HG03159 (cell line): Measurements from ENCODE around the gene TARP.
"Not testable (repeated sequence)": the region's sequence is repeated elsewhere in the genome, so short reads cannot be mapped to it uniquely, and the experiment has no call there.

Experiments
- ATAC-seq: cut with Tn5 transposase; IDR thresholded peaks from one replicate; pipeline ENCODE4 v1.9.1; 2021; ENCODE audit warnings: mild to moderate bottlenecking, moderate library complexity; ENCODE audit not compliant: unreplicated experiment

Gene TARP

DNA sequence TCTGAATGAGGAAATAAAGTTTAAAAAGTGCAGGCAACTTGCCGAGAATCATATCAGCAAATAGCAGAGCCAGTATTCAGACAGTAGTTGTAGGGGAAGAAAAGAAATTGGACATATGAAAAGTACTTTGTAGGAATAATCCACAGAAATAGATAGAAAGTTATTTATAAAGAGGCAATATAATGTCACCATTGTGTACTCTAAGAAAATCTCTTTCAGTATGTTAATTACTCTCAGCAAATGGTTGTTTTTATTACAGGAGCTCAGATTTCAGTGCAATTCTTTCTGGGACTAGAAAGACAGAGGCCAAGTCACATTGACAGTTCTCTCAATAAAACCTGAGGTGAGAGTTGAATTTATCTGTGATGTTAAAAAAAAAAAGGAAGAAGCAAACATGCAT is 10.2 kb downstream of the TARP start:
- ATAC-seq = not testable (repeated sequence)

GRCh38 chr7:38262545-38262944 is 10.9 kb downstream of the TARP start:
- ATAC-seq = no peak

- ATAC-seq = not testable (repeated sequence)
These were observed 11.4 kb downstream of the TARP start for GRCh38 chr7:38262026-38262425.

DNA sequence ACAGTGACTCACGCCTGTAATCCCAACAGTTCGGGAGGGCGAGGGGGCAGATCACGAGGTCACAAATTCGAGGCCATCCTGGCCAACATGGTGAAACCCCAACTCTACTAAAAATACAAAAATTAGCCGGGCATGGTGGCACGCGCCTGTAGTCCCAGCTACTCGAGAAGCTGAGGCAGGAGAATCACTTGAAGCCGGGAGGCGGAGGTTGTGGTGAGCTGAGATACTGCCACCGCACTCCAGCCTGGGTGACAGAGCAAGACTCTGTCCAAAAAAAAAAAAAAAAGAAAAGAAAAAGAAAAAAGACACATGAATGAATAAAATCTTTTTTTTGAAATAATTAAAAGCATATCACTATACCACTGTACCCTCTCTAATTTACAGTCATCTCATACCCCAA is 11.8 kb downstream of the TARP start:
- ATAC-seq = not testable (repeated sequence)

DNA sequence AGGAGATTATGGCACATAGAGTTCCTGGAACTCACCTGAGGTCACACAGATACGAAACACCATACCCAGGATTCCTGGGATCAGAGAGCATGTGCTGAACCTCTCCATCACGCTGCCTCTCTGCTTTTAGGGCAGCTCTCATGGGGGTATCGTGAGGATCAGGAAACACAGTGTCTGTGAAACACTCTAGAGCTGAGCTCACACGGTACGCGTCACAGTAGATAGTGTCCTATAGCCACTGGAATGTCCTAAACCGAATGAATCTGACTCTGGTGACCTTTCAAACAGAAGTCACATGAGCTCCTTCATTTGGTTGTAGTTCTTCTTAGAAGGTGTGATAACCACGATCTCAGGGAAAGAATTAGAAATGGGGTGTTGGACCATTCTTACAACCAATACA is 14.3 kb downstream of the TARP start:
- not testable (repeated sequence) for ATAC-seq

DNA sequence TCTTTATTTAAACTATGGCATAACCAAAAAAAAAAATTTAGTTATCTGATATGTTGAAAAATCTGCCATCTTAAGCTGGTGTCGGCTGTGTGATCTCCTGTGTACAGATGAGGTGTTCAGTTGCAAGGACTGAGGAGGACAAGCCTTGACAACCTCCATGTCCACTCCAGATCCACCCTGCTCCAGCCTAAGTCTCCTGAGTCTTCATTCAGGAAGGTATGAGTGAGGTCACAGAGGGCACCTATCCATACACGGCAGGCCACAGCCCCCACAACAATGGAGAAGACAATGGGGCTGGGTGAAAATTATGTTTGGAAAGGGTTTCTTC is 16.1 kb downstream of the TARP start:
- no peak for ATAC-seq

- ATAC-seq = peak; percentile 87
These were observed 23.6 kb downstream of the TARP start for GRCh38 chr7:38249849-38250248.

DNA sequence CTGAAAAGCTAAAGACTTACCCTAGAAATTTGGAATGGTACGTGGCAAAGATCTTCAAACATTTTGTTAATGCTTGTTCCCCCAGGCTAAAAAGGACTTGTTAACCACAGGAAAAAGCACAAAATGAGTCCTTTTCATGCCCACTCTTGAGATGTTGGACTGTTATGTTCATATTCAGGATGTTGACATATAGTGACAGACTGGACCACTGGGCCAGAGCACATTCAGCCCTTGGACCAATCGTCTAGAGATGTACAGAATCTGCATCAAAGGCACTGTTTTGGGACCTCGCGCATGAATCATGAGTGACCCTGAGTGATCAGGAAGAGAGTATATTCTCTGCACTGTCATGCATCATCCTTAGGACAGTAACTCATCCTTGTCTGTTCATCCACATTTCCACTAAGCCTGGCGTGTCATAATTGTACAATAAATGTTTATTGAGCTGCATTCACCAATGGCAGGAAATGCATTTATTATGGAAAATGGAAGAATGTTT is 25.3 kb downstream of the TARP start:
- no peak for ATAC-seq

GRCh38 chr7:38245409-38245977 is 27.9 kb downstream of the TARP start:
- ATAC-seq = no peak

- ATAC-seq = no peak
These were observed 28.9 kb downstream of the TARP start for GRCh38 chr7:38244516-38244915.

DNA sequence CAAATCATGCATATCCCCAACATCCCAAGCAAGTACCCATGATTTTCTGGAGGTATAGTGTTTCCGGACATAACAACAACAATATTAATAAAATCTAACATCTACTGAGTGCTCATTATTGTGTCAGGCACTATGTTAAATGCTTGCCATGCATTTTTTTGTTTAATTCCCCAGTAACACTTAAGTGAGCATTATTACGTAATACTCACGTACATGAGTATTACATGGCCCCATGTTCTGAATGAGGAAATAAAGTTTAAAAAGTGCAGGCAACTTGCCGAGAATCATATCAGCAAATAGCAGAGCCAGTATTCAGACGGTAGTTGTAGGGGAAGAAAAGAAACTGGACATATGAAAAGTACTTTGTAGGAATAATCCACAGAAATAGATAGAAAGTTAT is 30.1 kb downstream of the TARP start:
- ATAC-seq = not testable (repeated sequence)

DNA sequence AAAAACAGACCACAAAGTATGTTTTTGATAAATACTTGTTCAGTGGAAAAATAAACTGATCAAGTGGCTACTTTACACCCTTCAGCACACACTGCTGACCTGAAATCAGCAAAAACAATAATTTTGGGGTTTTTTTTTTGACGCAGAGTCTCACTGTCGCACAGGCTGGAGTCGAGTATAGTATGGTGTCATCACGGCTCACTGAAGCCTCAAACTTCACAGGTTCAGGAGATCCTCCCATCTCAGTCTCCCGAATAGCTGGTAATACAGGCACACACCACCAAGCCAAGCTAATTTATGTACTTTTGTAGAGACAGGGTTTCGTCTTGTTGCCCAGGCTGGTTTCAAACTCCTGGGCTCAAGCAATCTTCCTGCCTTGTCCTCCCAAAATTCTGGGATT is 30.6 kb downstream of the TARP start:
- ATAC-seq = no peak

- ATAC-seq = no peak
These were observed 32.4 kb downstream of the TARP start for GRCh38 chr7:38241071-38241470.

DNA sequence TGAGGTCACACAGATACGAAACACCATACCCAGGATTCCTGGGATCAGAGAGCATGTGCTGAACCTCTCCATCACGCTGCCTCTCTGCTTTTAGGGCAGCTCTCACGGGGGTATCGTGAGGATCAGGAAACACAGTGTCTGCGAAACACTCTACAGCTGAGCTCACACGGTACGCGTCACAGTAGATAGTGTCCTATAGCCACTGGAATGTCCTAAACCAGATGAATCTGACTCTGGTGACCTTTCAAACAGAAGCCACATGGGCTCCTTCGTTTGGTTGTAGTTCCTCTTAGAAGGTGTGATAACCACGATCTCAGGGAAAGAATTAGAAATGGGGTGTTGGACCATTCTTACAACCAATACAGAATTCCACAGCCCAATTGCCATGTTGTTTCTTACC is 34.3 kb downstream of the TARP start:
- not testable (repeated sequence) for ATAC-seq

GRCh38 chr7:38235606-38236005 is 37.8 kb downstream of the TARP start:
- no peak for ATAC-seq

DNA sequence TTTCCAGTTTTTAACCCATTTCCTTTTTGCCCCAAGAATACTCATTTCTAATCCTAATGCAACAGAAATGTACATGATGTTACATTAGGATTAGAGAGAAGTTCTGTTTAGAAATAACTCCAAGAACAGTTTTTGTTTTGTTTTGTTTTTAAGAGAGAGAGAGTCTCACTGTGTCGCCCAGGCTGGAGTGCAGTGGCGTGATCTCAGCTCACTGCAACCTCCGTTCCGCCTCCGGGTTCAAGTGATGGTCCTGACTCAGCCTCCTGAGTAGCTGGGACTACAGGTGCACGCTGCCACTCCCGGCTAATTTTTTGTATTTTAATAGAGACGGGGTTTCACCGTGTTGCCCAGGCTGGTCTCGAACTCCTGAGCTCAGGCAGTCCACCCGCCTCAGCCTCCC is 38.7 kb downstream of the TARP start:
- not testable (repeated sequence) for ATAC-seq

DNA sequence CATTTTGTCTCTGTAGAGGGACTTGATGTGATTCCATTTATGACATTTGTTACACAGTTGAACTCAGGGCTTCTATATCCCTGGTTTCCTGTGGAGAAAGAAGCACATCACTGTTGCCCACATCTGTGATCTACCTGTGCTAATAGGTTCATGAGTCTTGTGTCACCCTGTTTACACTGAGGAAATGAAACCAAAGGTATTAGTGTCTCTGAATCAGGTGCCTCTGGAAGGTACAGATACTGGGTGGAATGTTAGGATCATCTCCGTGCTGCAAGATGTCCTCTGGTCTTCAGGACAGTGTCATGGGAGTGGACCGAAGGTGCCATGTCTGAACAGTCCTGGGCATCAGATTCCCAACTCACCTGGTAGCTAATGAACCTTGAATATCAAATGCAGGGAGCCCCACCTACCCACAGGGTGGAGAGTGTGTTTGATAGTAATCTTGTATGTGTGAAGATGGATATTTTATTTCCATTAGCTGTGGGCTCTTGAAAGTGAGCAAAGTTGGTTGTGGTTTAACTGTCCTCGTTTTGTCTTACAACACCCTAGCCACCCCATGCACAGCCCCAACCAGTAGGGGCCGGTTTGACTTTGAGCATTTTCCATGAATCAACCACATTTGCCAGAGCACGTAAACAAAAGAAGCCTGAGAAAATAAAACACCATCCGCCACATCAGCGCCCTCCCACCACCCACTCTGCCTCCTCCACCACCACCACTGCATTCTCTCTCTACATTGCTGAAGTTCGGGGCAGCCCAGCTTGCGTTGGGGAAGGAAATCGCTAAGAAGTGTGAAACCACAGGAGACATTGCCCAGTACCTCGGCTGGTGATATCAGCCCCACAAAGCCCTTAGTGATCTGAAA is 40.7 kb downstream of the TARP start:
- ATAC-seq = peak; percentile 74

DNA sequence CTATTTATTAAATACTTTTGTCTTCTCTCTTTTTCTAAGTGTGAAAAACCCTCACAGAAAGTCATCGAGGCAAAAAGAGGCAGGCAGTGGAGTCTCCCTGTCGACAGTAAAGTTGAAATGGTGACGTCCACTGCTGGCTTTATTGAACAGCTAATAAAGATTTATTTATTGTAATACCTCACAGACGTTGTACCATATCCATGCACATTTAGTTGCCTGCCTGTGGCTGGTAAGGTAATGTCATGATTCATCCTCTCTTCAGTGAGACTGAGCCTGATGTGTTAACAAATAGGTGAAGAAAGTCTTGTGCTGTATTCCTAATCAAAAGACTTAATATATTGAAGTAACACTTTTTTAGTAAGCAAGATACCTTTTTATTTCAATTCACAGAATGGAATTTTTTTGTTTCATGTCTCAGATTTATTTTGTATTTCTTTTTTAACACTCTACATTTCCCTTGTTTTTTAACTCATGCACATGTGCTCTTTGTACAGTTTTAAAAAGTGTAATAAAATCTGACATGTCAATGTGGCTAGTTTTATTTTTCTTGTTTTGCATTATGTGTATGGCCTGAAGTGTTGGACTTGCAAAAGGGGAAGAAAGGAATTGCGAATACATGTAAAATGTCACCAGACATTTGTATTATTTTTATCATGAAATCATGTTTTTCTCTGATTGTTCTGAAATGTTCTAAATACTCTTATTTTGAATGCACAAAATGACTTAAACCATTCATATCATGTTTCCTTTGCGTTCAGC is 43.4 kb downstream of the TARP start:
- ATAC-seq = no peak

GRCh38 chr7:38229386-38229785 is 44.0 kb downstream of the TARP start:
- ATAC-seq = no peak

- ATAC-seq = no peak
These were observed 49.0 kb downstream of the TARP start for GRCh38 chr7:38224392-38224791.

GRCh38 chr7:38223306-38223705 is 50.1 kb downstream of the TARP start:
- ATAC-seq = no peak
